ENCODE measurements around the gene OR52B6.

OR52B6 gene

DNA sequence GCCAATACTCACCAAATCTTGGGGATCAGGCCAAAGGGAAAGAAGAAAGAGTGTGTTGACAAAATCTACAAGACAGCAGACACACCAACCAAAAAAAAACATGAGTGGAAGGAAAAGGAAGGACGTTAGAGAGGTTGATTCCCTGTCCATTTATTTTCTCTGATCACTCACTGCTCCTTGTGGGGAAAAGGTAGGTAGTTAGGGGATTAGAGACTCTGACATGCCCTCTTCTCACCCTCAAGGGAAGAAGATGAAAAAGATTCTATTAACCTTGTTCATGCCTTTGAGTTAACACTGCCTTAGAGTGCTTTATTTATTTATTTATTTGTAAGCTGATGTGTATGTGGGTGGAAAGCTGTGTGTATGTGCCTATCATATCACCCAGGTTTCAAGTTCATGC, 32.2 kb upstream of the OR52B6 start, which contains the start of gene OR52H1:
Gene OR52H1, minus strand, starts transcription at position 101 of the 400 bp plus-strand sequence. CDS start 3,035 bp downstream, outside the sequence.
- DNase-seq (ENCODE audit: insufficient read length, low spot score) (no peak), FAIRE-seq (no peak)
- TF ChIP-seq, protein P1, sequence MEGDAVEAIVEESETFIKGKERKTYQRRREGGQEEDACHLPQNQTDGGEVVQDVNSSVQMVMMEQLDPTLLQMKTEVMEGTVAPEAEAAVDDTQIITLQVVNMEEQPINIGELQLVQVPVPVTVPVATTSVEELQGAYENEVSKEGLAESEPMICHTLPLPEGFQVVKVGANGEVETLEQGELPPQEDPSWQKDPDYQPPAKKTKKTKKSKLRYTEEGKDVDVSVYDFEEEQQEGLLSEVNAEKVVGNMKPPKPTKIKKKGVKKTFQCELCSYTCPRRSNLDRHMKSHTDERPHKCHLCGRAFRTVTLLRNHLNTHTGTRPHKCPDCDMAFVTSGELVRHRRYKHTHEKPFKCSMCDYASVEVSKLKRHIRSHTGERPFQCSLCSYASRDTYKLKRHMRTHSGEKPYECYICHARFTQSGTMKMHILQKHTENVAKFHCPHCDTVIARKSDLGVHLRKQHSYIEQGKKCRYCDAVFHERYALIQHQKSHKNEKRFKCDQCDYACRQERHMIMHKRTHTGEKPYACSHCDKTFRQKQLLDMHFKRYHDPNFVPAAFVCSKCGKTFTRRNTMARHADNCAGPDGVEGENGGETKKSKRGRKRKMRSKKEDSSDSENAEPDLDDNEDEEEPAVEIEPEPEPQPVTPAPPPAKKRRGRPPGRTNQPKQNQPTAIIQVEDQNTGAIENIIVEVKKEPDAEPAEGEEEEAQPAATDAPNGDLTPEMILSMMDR (IDR thresholded peaks at IDR 0.05; ENCODE audit: insufficient read depth, missing control alignments) = no peak

GRCh38 chr11:5550440-5551095, 30.1 kb upstream of the OR52B6 start:
- FAIRE-seq (no peak), DNase-seq (ENCODE audit: insufficient read length, low spot score) (no peak)
- TF ChIP-seq, protein P1 (IDR thresholded peaks at IDR 0.05; ENCODE audit: insufficient read depth, missing control alignments) = no peak

GRCh38 chr11:5553343-5553742, 27.3 kb upstream of the OR52B6 start:
- FAIRE-seq = no peak
- TF ChIP-seq, protein P1 (IDR thresholded peaks at IDR 0.05; ENCODE audit: insufficient read depth, missing control alignments) = no peak
- no peak for DNase-seq (ENCODE audit: insufficient read length, low spot score)

DNA sequence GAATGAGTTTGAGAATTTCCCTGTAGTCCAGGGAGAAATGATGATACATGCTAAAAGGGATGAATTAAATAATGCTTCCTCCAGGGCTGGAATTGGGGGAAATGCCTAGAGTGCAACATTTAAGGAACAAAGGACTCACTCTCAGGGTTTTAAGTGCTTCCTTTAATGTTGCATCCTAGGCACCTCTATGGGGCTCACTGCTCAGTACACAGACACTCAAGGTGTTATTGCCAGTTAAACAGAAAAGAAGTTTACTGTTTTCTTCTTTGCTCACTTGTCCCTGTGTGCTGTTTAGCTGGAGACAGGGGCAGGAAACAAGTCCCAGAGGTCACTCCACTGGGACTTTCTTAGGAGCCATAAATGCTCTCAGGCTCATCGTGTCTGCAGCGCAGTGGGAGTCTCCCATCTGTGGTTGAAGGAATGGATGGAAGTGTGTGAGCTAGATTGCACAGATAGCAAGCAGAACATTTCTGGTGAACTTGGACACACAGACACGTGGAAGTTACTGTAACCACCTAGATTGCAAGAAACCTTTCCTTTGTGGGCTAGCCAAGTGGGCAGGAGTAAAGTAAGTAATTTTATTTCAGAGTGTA, 24.0 kb upstream of the OR52B6 start:
- DNase-seq (ENCODE audit: insufficient read length, low spot score) (no peak), FAIRE-seq (no peak)
- TF ChIP-seq, protein P1 (IDR thresholded peaks at IDR 0.05; ENCODE audit: insufficient read depth, missing control alignments) = no peak

- TF ChIP-seq, protein P1 (IDR thresholded peaks at IDR 0.05; ENCODE audit: insufficient read depth, missing control alignments) = no peak
- FAIRE-seq (no peak), DNase-seq (ENCODE audit: insufficient read length, low spot score) (no peak)
These were observed 22.9 kb upstream of the OR52B6 start for GRCh38 chr11:5557751-5558150.

DNA sequence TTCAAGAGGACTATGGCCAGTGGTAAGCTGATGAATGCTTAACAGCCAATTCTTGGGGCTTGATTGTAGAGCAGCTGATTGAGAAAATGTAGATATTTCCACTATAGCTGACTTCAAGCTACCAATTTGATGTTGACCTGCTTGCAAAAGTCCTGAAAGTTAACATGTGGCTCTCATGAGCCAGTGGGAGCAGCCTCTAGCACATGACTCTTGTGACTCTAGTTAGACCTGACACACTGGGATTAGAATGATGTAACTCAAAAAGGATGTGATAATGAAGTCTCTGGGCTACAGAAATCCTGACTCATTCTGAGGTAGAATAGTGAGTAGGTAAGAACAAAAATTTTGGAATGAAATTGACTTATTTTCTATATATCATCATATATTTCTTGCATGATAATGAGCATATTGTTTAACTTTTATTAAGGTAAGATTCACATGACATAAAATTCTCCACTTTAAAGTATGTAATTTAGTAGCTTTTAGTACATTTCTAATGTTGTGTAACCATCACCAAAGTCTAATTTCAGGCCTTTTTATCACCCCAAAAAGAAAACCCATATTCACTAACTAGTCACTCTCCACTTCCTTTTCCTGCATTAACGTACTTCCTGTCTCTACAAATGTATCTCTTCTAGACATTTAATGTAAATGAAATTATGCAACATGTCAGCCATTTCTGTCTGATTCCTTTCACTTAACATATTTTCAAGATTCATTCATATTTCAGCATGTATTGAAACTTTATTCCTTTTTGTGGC, 16.2 kb upstream of the OR52B6 start:
- DNase-seq (ENCODE audit: insufficient read length, low spot score) = no peak
- no peak for FAIRE-seq
- TF ChIP-seq, protein P1 (IDR thresholded peaks at IDR 0.05; ENCODE audit: insufficient read depth, missing control alignments) = no peak
